T1000 (cell line): ENCODE results near the gene TLR7.

Experiments
- DNase-seq: peaks from one replicate; lab custom pipeline; 2025; ENCODE audit warnings: mixed read lengths; lab: John Stamatoyannopoulos, UW

Gene TLR7

DNA sequence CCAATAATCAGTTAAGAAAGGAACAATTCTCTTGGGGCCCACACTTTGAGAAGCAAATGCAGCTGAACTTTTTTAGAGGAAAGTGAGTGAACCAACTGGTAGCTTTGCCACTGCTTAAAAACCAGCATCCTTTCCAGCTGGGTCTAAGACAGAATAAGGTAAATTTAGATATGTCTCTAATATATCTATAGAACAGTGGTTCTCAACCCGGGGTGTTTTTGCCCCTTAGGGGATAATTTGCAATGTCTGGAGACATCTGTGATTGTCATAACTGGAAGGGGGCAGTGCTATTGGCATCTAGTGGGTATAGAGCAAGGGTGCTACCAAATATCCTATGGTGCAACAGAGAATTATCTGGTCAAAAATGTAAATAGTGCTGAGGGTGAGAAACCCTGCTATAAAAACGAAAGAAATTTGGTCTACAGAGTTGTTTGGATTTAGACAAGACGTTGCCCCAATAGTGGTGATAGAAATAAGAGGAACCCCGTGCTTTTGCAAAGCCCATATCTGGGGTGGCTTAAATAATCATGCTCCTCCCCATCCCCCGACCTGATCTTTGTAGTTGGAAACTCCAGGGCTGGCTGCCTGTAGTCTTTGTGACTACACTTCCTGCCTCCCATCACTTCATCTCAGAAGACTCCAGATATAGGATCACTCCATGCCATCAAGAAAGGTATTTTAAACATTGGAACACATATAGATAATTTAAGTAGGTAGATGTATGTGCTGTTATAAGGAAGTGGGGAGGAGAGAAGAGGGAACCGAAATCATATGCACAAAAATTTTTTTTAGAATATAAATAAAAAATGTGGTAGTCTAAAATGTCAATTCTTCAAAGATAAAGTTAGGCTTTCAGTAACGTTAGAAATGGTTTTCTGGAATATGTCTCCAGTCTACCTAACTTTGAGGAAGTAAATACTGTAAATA is at the start of gene TLR7:
TSS of gene TLR7 (plus strand) at position 622 of the 927 bp plus-strand sequence. CDS start 507 bp downstream, outside the sequence.
- no peak for DNase-seq

GRCh38 chrX:12817528-12817927 is 49.3 kb upstream of the TLR7 start:
- no peak for DNase-seq

GRCh38 chrX:12819222-12819621 is 47.6 kb upstream of the TLR7 start:
- DNase-seq: no peak

DNA sequence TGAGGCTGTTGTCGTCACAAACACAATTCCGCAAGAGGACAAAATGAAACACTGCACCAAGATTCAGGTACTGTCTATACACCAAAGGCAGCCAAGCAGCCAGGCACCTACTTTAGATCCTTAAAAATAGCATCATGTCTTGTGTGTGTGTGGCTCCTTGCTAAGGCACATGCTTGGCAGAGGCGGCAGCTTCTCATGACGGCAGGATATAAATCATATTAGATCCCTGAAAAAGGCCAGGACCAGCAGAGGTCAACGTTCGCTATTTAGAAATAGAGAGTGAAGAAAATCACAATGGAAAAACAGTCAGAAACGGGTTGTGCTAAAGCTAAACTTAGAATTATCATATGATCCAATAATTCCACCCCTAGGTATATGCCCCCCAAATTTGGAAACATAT is 46.1 kb upstream of the TLR7 start:
- DNase-seq: no peak

DNA sequence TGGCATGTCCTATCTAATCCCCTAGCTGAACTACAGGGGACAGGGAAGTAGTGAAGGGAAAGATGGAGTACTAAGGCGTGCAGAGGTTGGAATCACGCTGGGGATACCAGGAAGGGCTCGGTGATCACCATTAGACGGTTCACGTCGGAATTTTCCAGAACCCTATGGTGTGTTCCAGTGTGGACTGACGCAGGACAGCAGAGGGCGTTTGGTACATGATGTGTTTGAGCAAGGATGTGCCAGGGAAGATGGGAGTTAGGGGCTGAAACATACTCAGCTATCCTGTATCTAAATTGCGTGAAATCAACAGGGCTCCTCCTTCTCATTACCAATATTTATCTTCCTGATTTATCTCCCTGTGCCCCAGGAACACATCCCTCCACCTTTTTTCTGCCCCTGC is 41.9 kb upstream of the TLR7 start:
- DNase-seq: no peak

- DNase-seq: peak; percentile 5
Measured at GRCh38 chrX:12825801-12826200, 41.1 kb upstream of the TLR7 start.

- DNase-seq: no peak
Measured at GRCh38 chrX:12843061-12843667, 23.7 kb upstream of the TLR7 start.

GRCh38 chrX:12843668-12844279 is 23.1 kb upstream of the TLR7 start:
- DNase-seq: no peak

GRCh38 chrX:12844319-12844718 is 22.6 kb upstream of the TLR7 start:
- DNase-seq: no peak

GRCh38 chrX:12865359-12865758 is 1.5 kb upstream of the TLR7 start:
- DNase-seq: no peak

DNA sequence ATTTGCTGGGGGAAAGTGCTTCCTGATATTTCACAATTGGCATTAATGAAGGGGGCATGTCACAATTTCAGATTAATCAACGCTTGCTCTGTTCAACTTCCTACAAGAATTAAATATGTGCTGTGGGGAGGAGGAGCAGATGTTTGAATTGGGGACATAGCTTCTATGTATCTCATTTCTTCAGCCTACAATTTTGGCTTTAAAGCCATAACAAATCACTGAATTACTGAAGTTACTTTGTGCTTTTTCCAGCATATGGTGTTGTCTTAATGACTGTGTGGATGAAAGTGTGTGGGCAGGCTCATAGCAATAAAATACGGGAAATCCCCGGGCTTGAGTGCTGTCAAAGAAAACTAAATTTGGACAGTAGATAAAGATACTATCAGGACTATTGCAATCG is 813 bp downstream of the TLR7 start:
- DNase-seq: no peak

DNA sequence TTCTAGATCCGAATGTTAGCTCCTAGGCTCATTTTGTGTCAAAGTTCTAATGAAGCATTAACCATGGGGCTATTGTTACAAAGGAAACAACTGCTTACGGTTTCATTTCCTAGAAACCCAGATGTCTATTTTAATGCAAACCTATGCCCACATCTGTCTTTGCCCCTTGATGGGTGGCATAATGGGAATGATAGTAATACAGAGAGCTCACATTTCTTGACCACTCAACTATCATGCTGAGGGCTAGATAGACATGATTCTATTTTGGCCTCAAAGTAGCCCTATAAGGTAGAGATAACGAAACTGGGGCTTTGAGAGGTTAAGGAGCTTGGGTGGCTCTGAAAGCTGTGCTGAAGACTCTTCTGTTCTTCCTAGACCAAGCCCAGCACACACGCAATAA is 1.9 kb downstream of the TLR7 start:
- DNase-seq: no peak

GRCh38 chrX:12871257-12871656 is 4.4 kb downstream of the TLR7 start:
- no peak for DNase-seq

DNA sequence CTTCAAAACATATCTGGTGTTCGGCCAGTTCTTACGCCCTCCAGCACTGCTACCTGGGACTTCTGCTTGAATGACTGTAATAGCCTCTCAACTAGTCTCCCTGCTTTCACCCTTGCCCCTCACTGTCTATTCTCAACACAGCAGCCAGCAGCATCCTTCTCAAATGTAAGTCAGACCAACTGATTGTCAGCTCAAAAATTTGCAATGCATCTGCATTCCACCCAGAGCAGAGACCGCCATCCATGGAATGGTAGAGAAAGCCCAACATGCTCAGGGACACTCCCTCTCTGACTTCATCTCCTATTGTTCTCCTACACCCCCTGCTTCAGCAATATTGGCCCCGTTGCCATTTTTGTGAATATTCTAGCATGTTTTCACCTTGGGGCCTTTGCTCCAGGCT is 5.9 kb downstream of the TLR7 start:
- DNase-seq: no peak

DNA sequence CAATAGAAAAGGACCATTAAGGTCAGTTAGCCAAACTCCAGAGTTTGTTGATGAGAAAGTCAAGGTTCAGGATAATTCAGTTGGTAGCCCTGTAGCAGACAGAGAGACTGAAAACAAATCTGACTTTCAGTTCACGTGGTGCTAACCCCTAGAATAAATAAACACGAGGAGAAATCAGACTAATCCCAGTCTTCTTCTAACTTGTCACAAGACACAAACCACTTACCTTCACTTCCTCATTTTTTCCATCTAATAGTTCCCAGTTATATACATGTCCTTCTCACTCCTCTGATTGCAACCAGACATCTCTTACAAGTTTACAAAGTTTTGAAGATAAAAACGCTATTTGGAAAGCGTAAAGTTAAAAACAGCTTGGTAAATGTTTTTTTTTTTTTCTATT is 7.7 kb downstream of the TLR7 start:
- DNase-seq: no peak

DNA sequence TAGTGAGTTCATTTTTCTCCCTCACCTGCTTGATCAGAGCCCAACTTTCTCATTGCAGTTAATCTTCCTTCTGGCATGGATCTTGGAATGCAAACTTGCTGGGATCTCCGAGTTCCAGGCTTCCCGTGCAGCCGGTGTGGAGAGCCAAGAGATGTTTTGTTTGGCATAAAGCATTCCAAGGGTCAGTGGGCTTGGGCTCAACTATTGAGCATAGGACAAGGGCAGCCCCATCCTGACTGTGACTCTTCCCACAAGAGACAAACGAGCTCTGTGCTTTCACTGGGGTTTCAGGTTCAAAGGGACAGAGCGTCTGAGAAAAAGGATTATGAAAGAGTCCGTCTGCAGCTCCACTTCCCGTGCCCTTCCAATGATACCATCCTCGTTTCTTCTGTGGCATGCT is 10.5 kb downstream of the TLR7 start:
- DNase-seq: no peak

DNA sequence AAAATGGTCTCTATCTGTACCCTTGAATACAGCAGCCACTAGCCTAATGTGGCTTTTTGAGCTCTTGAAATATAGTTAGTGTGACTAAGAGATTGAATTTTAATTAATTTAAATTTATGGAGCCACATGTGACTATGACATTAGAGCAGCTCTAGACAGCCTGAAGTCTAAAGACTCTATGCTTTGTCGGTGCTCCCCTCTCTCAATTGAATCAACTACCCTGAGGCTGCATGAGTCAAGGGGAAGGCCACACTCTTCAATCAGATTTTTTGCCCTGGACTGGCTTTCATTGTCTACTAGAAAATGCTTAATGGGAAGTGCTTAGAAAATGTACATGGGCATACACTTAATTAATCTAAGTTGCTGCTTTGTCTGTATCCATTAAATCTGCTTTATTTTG is 11.7 kb downstream of the TLR7 start:
- DNase-seq: no peak

DNA sequence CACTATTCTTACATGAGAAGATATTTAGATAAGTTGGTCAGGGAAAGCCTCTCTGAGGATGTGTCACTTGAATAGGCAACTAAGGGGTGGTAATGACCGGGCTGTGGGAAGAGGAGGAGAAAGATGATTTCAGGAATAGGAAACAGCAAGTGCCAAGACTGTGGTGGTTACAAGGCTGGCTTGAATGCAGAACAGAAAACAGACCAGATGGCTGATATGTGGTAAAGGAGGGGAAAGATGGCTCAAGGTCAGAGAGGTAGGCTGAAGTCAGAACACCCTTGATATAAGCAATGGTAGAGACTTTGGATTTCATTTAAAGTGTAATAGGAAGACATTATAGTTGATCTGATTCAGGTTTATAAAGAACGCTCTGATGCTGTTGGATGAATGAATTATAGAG is 15.0 kb downstream of the TLR7 start:
- DNase-seq: no peak

DNA sequence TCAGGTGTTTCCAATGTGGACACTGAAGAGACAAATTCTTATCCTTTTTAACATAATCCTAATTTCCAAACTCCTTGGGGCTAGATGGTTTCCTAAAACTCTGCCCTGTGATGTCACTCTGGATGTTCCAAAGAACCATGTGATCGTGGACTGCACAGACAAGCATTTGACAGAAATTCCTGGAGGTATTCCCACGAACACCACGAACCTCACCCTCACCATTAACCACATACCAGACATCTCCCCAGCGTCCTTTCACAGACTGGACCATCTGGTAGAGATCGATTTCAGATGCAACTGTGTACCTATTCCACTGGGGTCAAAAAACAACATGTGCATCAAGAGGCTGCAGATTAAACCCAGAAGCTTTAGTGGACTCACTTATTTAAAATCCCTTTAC is 18.6 kb downstream of the TLR7 start:
- DNase-seq: no peak

DNA sequence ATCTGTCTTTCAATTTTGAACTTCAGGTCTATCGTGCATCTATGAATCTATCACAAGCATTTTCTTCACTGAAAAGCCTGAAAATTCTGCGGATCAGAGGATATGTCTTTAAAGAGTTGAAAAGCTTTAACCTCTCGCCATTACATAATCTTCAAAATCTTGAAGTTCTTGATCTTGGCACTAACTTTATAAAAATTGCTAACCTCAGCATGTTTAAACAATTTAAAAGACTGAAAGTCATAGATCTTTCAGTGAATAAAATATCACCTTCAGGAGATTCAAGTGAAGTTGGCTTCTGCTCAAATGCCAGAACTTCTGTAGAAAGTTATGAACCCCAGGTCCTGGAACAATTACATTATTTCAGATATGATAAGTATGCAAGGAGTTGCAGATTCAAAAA is 19.7 kb downstream of the TLR7 start:
- DNase-seq: no peak

GRCh38 chrX:12887141-12887540 is 20.3 kb downstream of the TLR7 start:
- no peak for DNase-seq

GRCh38 chrX:12887767-12888166 is 20.9 kb downstream of the TLR7 start:
- no peak for DNase-seq

- DNase-seq: no peak
Measured at GRCh38 chrX:12890467-12890866, 23.6 kb downstream of the TLR7 start.
